HepG2 (cell line): ENCODE results near the gene CARS1. TPM values are rescaled to one million over a fixed set of nuclear protein-coding genes. Genes with fewer than 3 reads are reported as not detected.

Experiments
- ATAC-seq: fragments of 200-7000 bp; cut with Tn5 transposase; 3 replicates; pipeline ENCODE4 v1.9.1; 2020; ENCODE audit warnings: mild to moderate bottlenecking, moderate library complexity
- BruUV-seq: library from RNA; stranded (reverse); fragments of 400-500 nt; replicated peaks from 2 replicates; lab custom pipeline; 2021; lab: Mats Ljungman, UMichigan
- CTCF ChIA-PET: fragments of 300-600 bp; formaldehyde crosslinking; extraction: SDS; loops from one replicate; lab custom pipeline; 2021; ENCODE audit warnings: low total read pairs, inconsistent platforms, low intra/inter-chr PET ratio; lab: Yijun Ruan, JAX
- POLR2A ChIA-PET: fragments of 350-600 bp; sonication (Branson Sonifier 250); formaldehyde crosslinking; loops from one replicate; lab custom pipeline; 2020; ENCODE audit warnings: antibody characterized with exemption, inconsistent platforms; lab: Yijun Ruan, JAX
- DNase-seq: peaks from one replicate; pipeline ENCODE4 v3.0.0-alpha.2; 2015; ENCODE audit warnings: low spot score
- FAIRE-seq: peaks from 3 replicates; lab custom pipeline; 2011; peaks lifted over from hg19 to GRCh38; lab: Jason Lieb, UNC
- H2AFZ ChIP-seq: one replicate; pipeline ENCODE4 v1.6.1; 2011; ENCODE audit warnings: low read length, inconsistent platforms
- H3K27ac ChIP-seq: fragments of 300-600 bp; 3 replicates; pipeline ENCODE4 v1.8.0; 2011; ENCODE audit warnings: mixed run types, mild to moderate bottlenecking, mixed read lengths, low read length, inconsistent platforms; ENCODE audit not compliant: insufficient read depth; ENCODE audit errors: extremely low read length
- H3K27me3 ChIP-seq, 2 experiments: fragments of 200-600 bp in 1 of 2; 2 replicates in 1 of 2; 3 replicates in 1 of 2; pipeline versions ENCODE4 v1.6.0 to v1.8.0; 2011; ENCODE audit warnings: low read length in 2 of 2, mild to moderate bottlenecking in 2 of 2, moderate library complexity in 2 of 2, inconsistent platforms in 1 of 2; ENCODE audit not compliant: insufficient read depth in 2 of 2, control insufficient read depth in 1 of 2
- H3K36me3 ChIP-seq, 2 experiments: fragments of 200-600 bp in 1 of 2; replicated peaks in 1 of 2; 2 replicates in 1 of 2; 3 replicates in 1 of 2; pipeline versions ENCODE4 v1.5.1 to v1.8.0; 2011; ENCODE audit warnings: low read length in 2 of 2, inconsistent platforms in 1 of 2; ENCODE audit not compliant: insufficient read depth in 2 of 2, control insufficient read depth in 1 of 2
- H3K4me1 ChIP-seq: 2 replicates; pipeline ENCODE4 v1.5.1; 2012; ENCODE audit warnings: low read length, inconsistent platforms; ENCODE audit not compliant: insufficient read depth
- H3K4me2 ChIP-seq: 2 replicates; pipeline ENCODE4 v1.6.0; 2011; ENCODE audit warnings: low read depth, low read length, inconsistent platforms
- H3K4me3 ChIP-seq, 3 experiments: fragments of 200-600 bp in 1 of 3; sonication (generic), shearing (Covaris generic) in 1 of 3; replicated peaks in 1 of 3; 2 replicates each; pipeline ENCODE4 v1.5.1; 2011 to 2016; ENCODE audit warnings: low read length in 3 of 3, inconsistent platforms in 2 of 3, low read depth in 2 of 3, mild to moderate bottlenecking in 2 of 3, control low read depth in 1 of 3, mixed read lengths in 1 of 3; ENCODE audit not compliant: insufficient read depth in 1 of 3
- H3K79me2 ChIP-seq: one replicate; pipeline ENCODE4 v1.6.1; 2011; ENCODE audit warnings: low read length, inconsistent platforms; ENCODE audit not compliant: insufficient read depth
- H3K9ac ChIP-seq: 2 replicates; pipeline ENCODE4 v1.6.0; 2011; ENCODE audit warnings: mild to moderate bottlenecking, low read depth, low read length, inconsistent platforms; ENCODE audit not compliant: insufficient read depth
- H3K9me3 ChIP-seq: 2 replicates; pipeline ENCODE4 v1.5.1; 2012; ENCODE audit warnings: mild to moderate bottlenecking, low read length
- H4K20me1 ChIP-seq: 2 replicates; pipeline ENCODE4 v1.6.0; 2011; ENCODE audit warnings: inconsistent platforms, mild to moderate bottlenecking, low read length, moderate library complexity; ENCODE audit not compliant: insufficient read depth
- ATM ChIP-seq: fragments of 450-650 bp; IDR thresholded peaks from 2 replicates; pipeline ENCODE4 v1.7.1; 2017; ENCODE audit warnings: mild to moderate bottlenecking, borderline replicate concordance
- BRD4 ChIP-seq: sonication (generic); formaldehyde crosslinking; IDR thresholded peaks from 2 replicates; pipeline ENCODE4 v1.4.0; 2020; ENCODE audit warnings: missing genetic modification reagents
- FOSL2 ChIP-seq: sonication (generic); formaldehyde crosslinking; IDR thresholded peaks from 2 replicates; pipeline ENCODE4 v1.4.0; 2020; ENCODE audit warnings: missing genetic modification reagents
- JUN ChIP-seq: sonication (generic); formaldehyde crosslinking; IDR thresholded peaks from 2 replicates; pipeline ENCODE4 v1.4.0; 2020; ENCODE audit warnings: mild to moderate bottlenecking, missing genetic modification reagents
- MYC ChIP-seq: sonication (generic); formaldehyde crosslinking; IDR thresholded peaks from 2 replicates; pipeline ENCODE4 v1.9.0; 2021; ENCODE audit warnings: missing genetic modification reagents, borderline replicate concordance
- SAP130 ChIP-seq: IDR thresholded peaks from 2 replicates; pipeline ENCODE4 v1.6.1; 2016; ENCODE audit warnings: low read depth
- TBX2 ChIP-seq: sonication (generic); formaldehyde crosslinking; IDR thresholded peaks from 2 replicates; pipeline ENCODE4 v1.5.0; 2020; ENCODE audit warnings: missing genetic modification reagents, mild to moderate bottlenecking, borderline replicate concordance
- THAP11 ChIP-seq: IDR thresholded peaks from 2 replicates; pipeline ENCODE4 v1.6.1; 2016; ENCODE audit warnings: missing biosample characterization, missing genetic modification reagents
- ZFY ChIP-seq: sonication (generic); formaldehyde crosslinking; IDR thresholded peaks from 2 replicates; pipeline ENCODE4 v1.4.0; 2020; ENCODE audit warnings: missing genetic modification reagents
- ZNF274 ChIP-seq: sonication (generic); formaldehyde crosslinking; IDR thresholded peaks from 2 replicates; pipeline ENCODE4 v1.5.1; 2020; ENCODE audit warnings: mild to moderate bottlenecking, missing genetic modification reagents
- WGBS: methylation state at CpG from one replicate; pipeline ENCODE4 v1.1.6; 2017; ENCODE audit warnings: low lambda C conversion rate; 5-methylcytosine and 5-hydroxymethylcytosine counted together
- in situ Hi-C: cut with HindIII; loops from 2 replicates; pipeline ENCODE4 v1.10.0; 2017; ENCODE audit warnings: low pct_unique_long_range_greater_than_20kb; ENCODE audit not compliant: extremely low pct_ligation_motif_present
- intact Hi-C: fragments of 100-400 bp; cut with micrococcal nuclease; formaldehyde crosslinking; loops from one replicate; pipeline ENCODE4 v1.10.0; 2022; ENCODE audit not compliant: unreplicated experiment
- polyA plus RNA-seq, 8 experiments: library from polyadenylated mRNA; depleted of rRNA in 3 of 8; stranded (reverse) in 7 of 8; unstranded in 1 of 8; fragments of >200 nt; fragmentation: Illumina TruSeq in 4 of 8; extraction: Trizol in 4 of 8; gene quantifications; 2 replicates each; pipeline versions ENCODE4 v1.2.1 to v1.2.3, GENCODE V29; 2011 to 2016; ENCODE audit warnings: low read depth in 4 of 8, missing spikeins in 1 of 8, mixed read lengths in 1 of 8; ENCODE audit not compliant: insufficient read depth in 1 of 8
- total RNA-seq, 5 experiments: library from RNA; depleted of rRNA; stranded (reverse); fragments of >200 nt; fragmentation: Illumina TruSeq; extraction: Trizol; gene quantifications; 2 replicates each; pipeline ENCODE4 v1.2.3, GENCODE V29; 2016; ENCODE audit warnings: low read depth in 1 of 5
- TF ChIP-seq, protein P1 (sequence below): sonication (generic); formaldehyde crosslinking; IDR thresholded peaks from 2 replicates; pipeline ENCODE4 v1.5.0; 2020; ENCODE audit warnings: mild to moderate bottlenecking, missing genetic modification reagents

CARS1 gene
- total and polyA plus RNA-seq, 2 of the 13 experiments (the other 11 are each of a cell fraction or from before 2014, with no cell fraction given): 33.8 to 47.0 TPM

DNA sequence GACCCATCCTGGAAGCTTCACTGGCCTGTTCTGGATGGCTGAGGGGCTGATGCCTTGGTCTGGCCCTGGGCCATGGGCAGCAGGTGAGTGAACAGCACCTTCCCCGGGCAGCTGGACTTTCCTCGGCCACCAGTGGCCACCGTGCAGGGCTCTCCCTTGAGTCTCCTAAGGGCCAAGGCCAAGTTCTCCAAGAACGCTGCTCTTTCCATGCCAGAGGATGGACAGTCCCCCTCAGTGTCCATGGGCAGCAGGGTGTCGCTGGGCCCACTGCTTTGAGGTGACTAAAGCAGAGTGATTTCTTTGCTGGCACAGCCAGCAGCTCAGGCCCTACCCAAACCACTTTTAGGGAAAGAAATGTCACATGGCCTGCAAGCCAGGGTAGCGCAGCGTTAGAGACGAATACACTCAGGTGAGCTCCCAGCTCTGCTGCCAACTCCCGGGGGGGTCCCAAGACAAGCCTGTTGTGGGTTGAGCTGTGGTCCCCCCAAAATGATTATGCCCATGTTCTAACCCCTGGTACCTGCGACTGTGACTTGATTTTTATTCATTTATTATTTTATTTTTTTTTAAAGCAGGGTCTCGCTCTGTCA lies 3.3 kb upstream of the CARS1 start (continued):
- TF ChIP-seq JUN (CRISPR knock-in tag): no peak
- TF ChIP-seq ATM: no peak

DNA sequence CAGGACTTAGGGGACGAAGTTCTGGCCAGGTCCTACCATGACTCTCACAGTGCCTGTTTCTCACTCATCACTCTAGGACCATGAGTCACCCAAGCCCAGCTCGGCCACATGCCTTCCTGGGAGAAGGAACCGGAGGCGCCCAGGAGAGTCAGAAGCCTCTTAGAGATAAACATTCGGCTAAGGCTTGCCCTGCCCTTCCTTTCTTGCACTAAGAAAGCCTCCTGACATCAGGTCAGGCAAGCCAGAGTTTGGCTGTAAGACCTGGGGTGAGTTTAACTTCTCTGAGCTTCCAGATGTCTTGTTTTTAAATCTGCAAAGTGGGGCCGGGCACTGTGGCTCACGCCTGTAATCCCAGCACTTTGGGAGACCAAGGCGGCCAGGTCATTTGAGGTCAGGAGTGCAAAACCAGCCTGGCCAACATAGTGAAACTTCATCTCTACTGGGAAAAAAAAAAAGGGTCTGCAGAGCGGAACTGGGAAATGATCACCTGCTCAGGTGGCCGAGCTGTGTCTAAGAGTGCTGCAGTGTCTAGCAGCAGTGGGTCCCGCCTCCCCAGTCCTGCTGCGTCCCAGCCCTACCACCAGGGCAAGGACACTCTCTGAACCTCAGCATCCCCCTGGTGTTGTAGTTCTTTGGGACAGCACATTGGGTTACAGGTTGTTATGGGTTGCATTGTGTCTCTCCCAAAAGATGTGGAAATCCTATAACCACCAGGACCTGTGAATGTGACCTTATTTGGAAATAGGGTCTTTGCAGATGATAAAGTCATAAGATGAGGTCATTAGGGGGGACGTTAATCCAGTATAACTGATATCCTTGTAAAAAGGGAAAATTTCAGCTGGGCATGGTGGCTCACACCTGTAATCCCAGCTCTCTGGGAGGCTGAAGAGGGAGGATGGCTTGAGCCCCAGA lies 1.8 kb upstream of the CARS1 start:
- H3K27ac ChIP-seq: no peak overlapping the region
- peaks cover 40% of the 10 kb centered on the region for H3K4me1 ChIP-seq
- 14% methylated on average over 9 of the region's 13 CpGs for WGBS
- TF ChIP-seq THAP11 (CRISPR knock-in tag) (peak; percentile 62), ZNF274 (0 out of 2 replicates have a peak, but pooled peaks have one; percentile 35), TBX2 (CRISPR knock-in tag) (no peak), FOSL2 (CRISPR knock-in tag) (peak; percentile 82), SAP130 (CRISPR knock-in tag) (peak; percentile 15), ZFY (CRISPR knock-in tag) (0 out of 2 replicates have a peak, but pooled peaks have one; percentile 18), MYC (CRISPR knock-in tag) (peak; percentile 36; the same call in 1 of the 2 replicates), BRD4 (CRISPR knock-in tag) (no peak)
- TF ChIP-seq, protein P1, sequence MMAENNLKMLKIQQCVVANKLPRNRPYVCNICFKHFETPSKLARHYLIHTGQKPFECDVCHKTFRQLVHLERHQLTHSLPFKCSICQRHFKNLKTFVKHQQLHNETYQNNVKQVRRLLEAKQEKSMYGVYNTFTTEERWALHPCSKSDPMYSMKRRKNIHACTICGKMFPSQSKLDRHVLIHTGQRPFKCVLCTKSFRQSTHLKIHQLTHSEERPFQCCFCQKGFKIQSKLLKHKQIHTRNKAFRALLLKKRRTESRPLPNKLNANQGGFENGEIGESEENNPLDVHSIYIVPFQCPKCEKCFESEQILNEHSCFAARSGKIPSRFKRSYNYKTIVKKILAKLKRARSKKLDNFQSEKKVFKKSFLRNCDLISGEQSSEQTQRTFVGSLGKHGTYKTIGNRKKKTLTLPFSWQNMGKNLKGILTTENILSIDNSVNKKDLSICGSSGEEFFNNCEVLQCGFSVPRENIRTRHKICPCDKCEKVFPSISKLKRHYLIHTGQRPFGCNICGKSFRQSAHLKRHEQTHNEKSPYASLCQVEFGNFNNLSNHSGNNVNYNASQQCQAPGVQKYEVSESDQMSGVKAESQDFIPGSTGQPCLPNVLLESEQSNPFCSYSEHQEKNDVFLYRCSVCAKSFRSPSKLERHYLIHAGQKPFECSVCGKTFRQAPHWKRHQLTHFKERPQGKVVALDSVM (CRISPR knock-in tag): no peak
- peaks cover 26% of the 10 kb centered on the region for H3K79me2 ChIP-seq
- peak overlapping the region; percentile 18 to 46 (median 35); a peak in 3 of 6 replicates for H3K4me3 ChIP-seq
- H3K9me3 ChIP-seq: no peaks in the 10 kb centered on the region
- H2AFZ ChIP-seq: peak overlapping the region; percentile 57
- no peak overlapping the region for H3K9ac ChIP-seq
- FAIRE-seq: no peak
- peak; percentile 71 for ATAC-seq
- POLR2A ChIA-PET: no interaction called here
- in situ Hi-C loops: no loop called here
- H3K27me3 ChIP-seq: peaks cover 2 to 4% of the 10 kb centered on the region in 2 experiments; a peak in 3 of 5 replicates
- peaks cover 7% of the 10 kb centered on the region; the same call in 1 of the 2 replicates for H4K20me1 ChIP-seq
- DNase-seq: peak; percentile 40
- CTCF ChIA-PET: no interaction called here
- peak overlapping the region; percentile 83 for H3K4me2 ChIP-seq
- BruUV-seq: no TSS peak
- H3K36me3 ChIP-seq: peaks cover 1 to 7% of the 10 kb centered on the region in 2 experiments; a peak in 1 of 5 replicates
- intact Hi-C loops: loop anchor here (5.0 kb wide), 1 partner anchor 33 kb away; no protein-coding TSS in a partner anchor
